HCT116 (cell line): ENCODE results near the gene C1orf167. TPM values are rescaled to one million over a fixed set of nuclear protein-coding genes. Genes with fewer than 3 reads are reported as not detected.
A peak's percentile ranks its signal among the peaks of the same experiment; 100 is the strongest.

ENCODE experiments used
- ATAC-seq: fragments of 200-7000 bp; cut with Tn5 transposase; 2 replicates; pipeline ENCODE4 v1.9.1; 2020; ENCODE audit warnings: mild to moderate bottlenecking, moderate library complexity
- BruUV-seq: library from RNA; stranded (reverse); fragments of 400-500 nt; replicated peaks from 2 replicates; lab custom pipeline; 2021; lab: Mats Ljungman, UMichigan
- CTCF ChIA-PET: fragments of 300-600 bp; sonication (Branson Sonifier 250); formaldehyde crosslinking; loops from one replicate; lab custom pipeline; 2021; ENCODE audit warnings: antibody characterized with exemption; lab: Charles Lee
- POLR2A ChIA-PET: fragments of 300-600, 350-600 bp; sonication (Branson Sonifier 250); formaldehyde crosslinking; loops from one replicate; lab custom pipeline; 2021; ENCODE audit warnings: antibody characterized with exemption; lab: Charles Lee
- RAD21 ChIA-PET, 2 experiments: fragments of 300-600 bp; sonication (Branson Sonifier 250); formaldehyde crosslinking; loops; one replicate each; lab custom pipeline; 2023; ENCODE audit warnings: low total read pairs in 2 of 2; ENCODE audit not compliant: uncharacterized antibody in 2 of 2, unreplicated experiment in 2 of 2, low non-redundant PET in 1 of 2; lab: Charles Lee
- DNase-seq: peaks from one replicate; pipeline ENCODE4 v3.0.0-alpha.2; 2010; ENCODE audit warnings: low read depth, low spot score
- H2AFZ ChIP-seq: fragments of 200-600 bp; shearing (Covaris generic), sonication (generic); 2 replicates; pipeline ENCODE4 v1.6.1; 2017; ENCODE audit warnings: low read depth, mixed run types, mixed read lengths, antibody characterized with exemption, low read length; ENCODE audit not compliant: poor library complexity, severe bottlenecking
- H3K27ac ChIP-seq: 2 replicates; pipeline ENCODE4 v1.5.1; 2012; ENCODE audit warnings: low read depth, low read length
- H3K27me3 ChIP-seq: fragments of 200-600 bp; sonication (generic); 2 replicates; pipeline ENCODE4 v1.6.1; 2016; ENCODE audit warnings: mixed run types, low read length, mixed read lengths; ENCODE audit not compliant: insufficient read depth
- H3K36me3 ChIP-seq, 2 experiments: fragments of 200-500 bp in 1 of 2; fragments of 200-600 bp in 1 of 2; sonication (Bioruptor generic) in 1 of 2; sonication (generic) in 1 of 2; 2 replicates each; pipeline versions ENCODE4 v1.5.1 to v1.6.1; 2014 to 2016; ENCODE audit warnings: low read length in 2 of 2, inconsistent platforms in 1 of 2, mixed read lengths in 1 of 2, mixed run types in 1 of 2; ENCODE audit not compliant: insufficient read depth in 2 of 2, control insufficient read depth in 1 of 2
- H3K4me1 ChIP-seq, 2 experiments: fragments of 200-600 bp in 1 of 2; sonication (generic) in 1 of 2; 2 replicates each; pipeline versions ENCODE4 v1.5.1 to v1.6.1; 2012 to 2017; ENCODE audit warnings: low read length in 2 of 2, inconsistent platforms in 1 of 2, mild to moderate bottlenecking in 1 of 2, mixed read lengths in 1 of 2, mixed run types in 1 of 2, moderate library complexity in 1 of 2; ENCODE audit not compliant: insufficient read depth in 2 of 2, control insufficient read depth in 1 of 2
- H3K4me2 ChIP-seq: fragments of 200-600 bp; sonication (generic); 2 replicates; pipeline ENCODE4 v1.6.1; 2017; ENCODE audit warnings: mixed run types, low read length, mixed read lengths
- H3K4me3 ChIP-seq, 2 experiments: fragments of 200-600 bp in 1 of 2; sonication (generic) in 1 of 2; replicated peaks in 1 of 2; 2 replicates each; pipeline ENCODE4 v1.5.1; 2011 to 2016; ENCODE audit warnings: low read length in 2 of 2, control low read depth in 1 of 2, low read depth in 1 of 2, mild to moderate bottlenecking in 1 of 2, mixed read lengths in 1 of 2, mixed run types in 1 of 2
- H3K79me2 ChIP-seq: fragments of 200-600 bp; sonication (generic); 2 replicates; pipeline ENCODE4 v1.6.1; 2017; ENCODE audit warnings: mild to moderate bottlenecking, mixed run types, low read length, moderate library complexity, mixed read lengths; ENCODE audit not compliant: insufficient read depth
- H3K9ac ChIP-seq: fragments of 200-600 bp; sonication (generic); 2 replicates; pipeline ENCODE4 v1.6.1; 2016; ENCODE audit warnings: low read length, mixed read lengths
- H3K9me2 ChIP-seq: fragments of 200-600 bp; sonication (generic), shearing (Covaris generic); 2 replicates; pipeline ENCODE4 v1.6.1; 2017; ENCODE audit warnings: mixed run types, mild to moderate bottlenecking, moderate library complexity; ENCODE audit not compliant: insufficient read depth
- H3K9me3 ChIP-seq, 2 experiments: fragments of 200-500 bp in 1 of 2; fragments of 200-600 bp in 1 of 2; sonication (Bioruptor generic) in 1 of 2; sonication (generic) in 1 of 2; 2 replicates each; pipeline ENCODE4 v1.6.1; 2014 to 2017; ENCODE audit warnings: low read length in 2 of 2, mixed read lengths in 2 of 2, inconsistent platforms in 1 of 2, low read depth in 1 of 2, mild to moderate bottlenecking in 1 of 2, mixed run types in 1 of 2, moderate library complexity in 1 of 2; ENCODE audit not compliant: control insufficient read depth in 1 of 2, insufficient read depth in 1 of 2
- H4K20me1 ChIP-seq: fragments of 200-600 bp; sonication (generic), shearing (Covaris generic); 2 replicates; pipeline ENCODE4 v1.6.1; 2017; ENCODE audit warnings: mixed run types, mild to moderate bottlenecking, moderate library complexity; ENCODE audit not compliant: insufficient read depth
- EZH2 ChIP-seq: fragments of 200-600 bp; sonication (generic); IDR thresholded peaks from 2 replicates; pipeline ENCODE4 v1.6.1; 2017; ENCODE audit warnings: antibody characterized with exemption, mixed run types
- EZH2phosphoT487 ChIP-seq: fragments of 200-600 bp; IDR thresholded peaks from 2 replicates; pipeline ENCODE4 v1.6.1; 2018; ENCODE audit warnings: antibody characterized with exemption, borderline replicate concordance
- MAX ChIP-seq: IDR thresholded peaks from 2 replicates; pipeline ENCODE4 v1.6.1; 2012
- POLR2A ChIP-seq: IDR thresholded peaks from 2 replicates; pipeline ENCODE4 v1.7.0; 2011; ENCODE audit warnings: borderline replicate concordance; ENCODE audit not compliant: insufficient read depth, insufficient read length; ENCODE audit errors: extremely low read depth
- POLR2AphosphoS5 ChIP-seq: IDR thresholded peaks from 2 replicates; pipeline ENCODE4 v1.6.1; 2011; ENCODE audit warnings: mild to moderate bottlenecking, low read depth, low read length, moderate library complexity
- RAD21 ChIP-seq: IDR thresholded peaks from 2 replicates; pipeline ENCODE4 v1.6.1; 2012; ENCODE audit warnings: low read depth, mild to moderate bottlenecking
- REST ChIP-seq: IDR thresholded peaks from 2 replicates; pipeline ENCODE4 v1.6.1; 2012; ENCODE audit warnings: low read depth
- SIN3A ChIP-seq: IDR thresholded peaks from 2 replicates; pipeline ENCODE4 v1.6.1; 2012; ENCODE audit warnings: low read depth
- SP1 ChIP-seq: IDR thresholded peaks from 2 replicates; pipeline ENCODE4 v1.6.1; 2012; ENCODE audit warnings: low read depth
- SRF ChIP-seq: IDR thresholded peaks from 2 replicates; pipeline ENCODE4 v1.6.1; 2012; ENCODE audit warnings: low read depth
- TCF7L2 ChIP-seq: IDR thresholded peaks from 2 replicates; pipeline ENCODE4 v1.7.0; 2011; ENCODE audit warnings: borderline replicate concordance, inconsistent platforms; ENCODE audit not compliant: insufficient read depth, insufficient read length; ENCODE audit errors: extremely low read depth
- ZBTB33 ChIP-seq: IDR thresholded peaks from 2 replicates; pipeline ENCODE4 v1.6.1; 2011; ENCODE audit warnings: mild to moderate bottlenecking, low read length, moderate library complexity; ENCODE audit not compliant: insufficient replicate concordance; ENCODE audit errors: extremely low read depth
- ZFX ChIP-seq: fragments of 450-650 bp; IDR thresholded peaks from 2 replicates; pipeline ENCODE4 v1.6.1; 2017
- ZNF274 ChIP-seq: fragments of 200-500 bp; sonication (Bioruptor generic); IDR thresholded peaks from 2 replicates; pipeline ENCODE4 v1.6.1; 2014; ENCODE audit warnings: mild to moderate bottlenecking, low read depth, low read length, inconsistent platforms
- intact Hi-C: fragments of 100-400 bp; cut with micrococcal nuclease; formaldehyde crosslinking; loops from 2 replicates; pipeline ENCODE4 v1.10.0; 2022
- total RNA-seq: library from RNA; stranded (reverse); gene quantifications from one replicate; pipeline ENCODE4 v1.2.1, GENCODE V29; 2021; ENCODE audit not compliant: unreplicated experiment

Gene C1orf167
- total RNA-seq, 1 experiment from 2014 or later = 0.12 TPM

- ChIA-PET CTCF (interaction anchor here (1.5 kb wide), 1 partner anchor 23 kb away, joined by 4 read pairs; no protein-coding TSS in a partner anchor), POLR2A (interaction anchor here (1.0 to 2.4 kb wide), 3 partner anchors 12 to 102 kb away, joined by 3 to 24 read pairs (median 4); no protein-coding TSS in a partner anchor), RAD21 (no interaction called here)
- no TSS peak for BruUV-seq
- H3K9me2 ChIP-seq = no peaks in the 10 kb centered on the region
- no peak for DNase-seq
- intact Hi-C loops = no loop called here
- ATAC-seq = no peak
- no peak for TF ChIP-seq POLR2AphosphoS5
- TF ChIP-seq SIN3A = no peak
- TF ChIP-seq POLR2A = no peak
- TF ChIP-seq ZBTB33 = no peak
- no peak for TF ChIP-seq ZNF274
- TF ChIP-seq EZH2 = no peak
- TF ChIP-seq RAD21 = no peak
- TF ChIP-seq ZFX = no peak
- TF ChIP-seq MAX = no peak
- no peak for TF ChIP-seq SP1
- no peak for TF ChIP-seq EZH2phosphoT487
- no peak for TF ChIP-seq SRF
- no peak for TF ChIP-seq REST
- TF ChIP-seq TCF7L2 = no peak
- H3K27ac ChIP-seq = peak overlapping the region; percentile 89; the same call in 1 of the 2 replicates
- no peak overlapping the region for H2AFZ ChIP-seq
- no peaks in the 10 kb centered on the region for H3K27me3 ChIP-seq
- H3K9ac ChIP-seq = peak overlapping the region; percentile 61
- peak overlapping the region; percentile 94 for H3K4me2 ChIP-seq
- H4K20me1 ChIP-seq = no peaks in the 10 kb centered on the region
- H3K79me2 ChIP-seq = peaks cover 15% of the 10 kb centered on the region
- peaks cover 4 to 5% of the 10 kb centered on the region in 2 experiments; a peak in 2 of 4 replicates for H3K36me3 ChIP-seq
- H3K4me3 ChIP-seq = peak overlapping the region; percentile 58 to 77
- peaks cover 25 to 44% of the 10 kb centered on the region in 2 experiments for H3K4me1 ChIP-seq
- H3K9me3 ChIP-seq = no peaks in the 10 kb centered on the region
Measured at GRCh38 chr1:11807133-11807532, 45.1 kb downstream of the C1orf167 start.
